HG02973 (cell line): ENCODE measurements around the gene F8.
A peak's percentile ranks its signal among the peaks of the same experiment; 100 is the strongest.

Experiments used
- ATAC-seq: cut with Tn5 transposase; IDR thresholded peaks from one replicate; pipeline ENCODE4 v1.9.1; 2021; ENCODE audit warnings: moderate library complexity; ENCODE audit not compliant: unreplicated experiment

F8 gene

GRCh38 chrX:155022585-155022984 lies at the start of gene F8:
Gene F8, minus strand, starts transcription at chrX:155022723. Its CDS starts 171 bp downstream, at chrX:155022552.
- no peak for ATAC-seq

GRCh38 chrX:155071694-155072280 lies 49.3 kb upstream of the F8 start:
- peak; percentile 2 for ATAC-seq

GRCh38 chrX:155070975-155071693 lies 48.6 kb upstream of the F8 start, which contains the start of the genes BRCC3, CMC4 and MTCP1:
Gene BRCC3, plus strand, starts transcription at chrX:155071508. Its CDS starts 20 bp downstream, at chrX:155071528.
Gene CMC4, minus strand, starts transcription at chrX:155071136. Its CDS starts 7,113 bp downstream, at chrX:155064023.
Gene MTCP1, minus strand, starts transcription at chrX:155071136. Its CDS starts 5,126 bp downstream, at chrX:155066010.
- ATAC-seq, result peak; percentile 86

- ATAC-seq, result peak; percentile 22
These were observed 48.1 kb upstream of the F8 start for GRCh38 chrX:155070663-155070974.

- no peak for ATAC-seq
These were observed 47.5 kb upstream of the F8 start for GRCh38 chrX:155070038-155070437.

- no peak for ATAC-seq
These were observed 46.9 kb upstream of the F8 start for GRCh38 chrX:155069414-155069813.

- no peak for ATAC-seq
These were observed 45.6 kb upstream of the F8 start for GRCh38 chrX:155068165-155068564.

- ATAC-seq, result no peak
These were observed 42.7 kb upstream of the F8 start for GRCh38 chrX:155065035-155065734.

- no peak for ATAC-seq
These were observed 39.2 kb upstream of the F8 start for GRCh38 chrX:155061760-155062159.

GRCh38 chrX:155056877-155057792 lies 34.6 kb upstream of the F8 start:
- peak; percentile 66 for ATAC-seq

GRCh38 chrX:155056471-155056870 lies 33.9 kb upstream of the F8 start:
- no peak for ATAC-seq

- ATAC-seq, result no peak
These were observed 33.0 kb upstream of the F8 start for GRCh38 chrX:155055494-155055893.

GRCh38 chrX:155054255-155054654 lies 31.7 kb upstream of the F8 start:
- ATAC-seq, result no peak

GRCh38 chrX:155053656-155054055 lies 31.1 kb upstream of the F8 start:
- no peak for ATAC-seq

GRCh38 chrX:155052738-155053498 lies 30.4 kb upstream of the F8 start:
- ATAC-seq, result no peak

- no peak for ATAC-seq
These were observed 26.6 kb upstream of the F8 start for GRCh38 chrX:155048977-155049619.

- no peak for ATAC-seq
These were observed 24.4 kb upstream of the F8 start for GRCh38 chrX:155046811-155047528.

GRCh38 chrX:155046129-155046810 lies 23.7 kb upstream of the F8 start:
- ATAC-seq, result no peak
